HG02798 (cell line): Measurements from ENCODE around the gene BMP6.

ENCODE experiments used
- ATAC-seq: cut with Tn5 transposase; IDR thresholded peaks from one replicate; pipeline ENCODE4 v1.9.1; 2021; ENCODE audit warnings: mild to moderate bottlenecking; ENCODE audit not compliant: unreplicated experiment, poor library complexity

The BMP6 gene

GRCh38 chr6:7707787-7708186 is 18.1 kb upstream of the BMP6 start:
- ATAC-seq, result no peak

DNA sequence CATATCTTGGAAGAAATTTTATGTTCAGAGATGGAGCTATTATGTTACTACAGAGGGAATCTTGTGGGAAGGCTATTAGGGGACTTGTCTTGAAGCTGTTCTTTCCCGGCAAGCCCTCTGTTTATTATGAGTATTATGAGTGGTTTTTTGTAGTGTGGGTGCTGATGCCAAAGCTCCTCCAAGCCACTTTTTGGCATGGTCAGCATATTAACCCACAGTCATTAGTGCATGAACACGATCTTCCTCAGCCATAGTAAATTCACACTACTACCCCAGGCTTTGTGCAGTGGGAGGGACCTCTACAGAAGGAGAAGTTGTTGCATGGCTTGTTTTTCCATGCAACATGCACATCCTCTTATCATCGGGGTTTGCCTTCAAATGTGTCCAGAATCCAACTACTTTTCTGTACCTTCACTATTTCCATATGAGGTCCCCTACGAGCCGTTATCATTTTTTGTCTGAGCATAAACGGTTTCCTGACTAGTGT is 6.5 kb upstream of the BMP6 start:
- no peak for ATAC-seq

DNA sequence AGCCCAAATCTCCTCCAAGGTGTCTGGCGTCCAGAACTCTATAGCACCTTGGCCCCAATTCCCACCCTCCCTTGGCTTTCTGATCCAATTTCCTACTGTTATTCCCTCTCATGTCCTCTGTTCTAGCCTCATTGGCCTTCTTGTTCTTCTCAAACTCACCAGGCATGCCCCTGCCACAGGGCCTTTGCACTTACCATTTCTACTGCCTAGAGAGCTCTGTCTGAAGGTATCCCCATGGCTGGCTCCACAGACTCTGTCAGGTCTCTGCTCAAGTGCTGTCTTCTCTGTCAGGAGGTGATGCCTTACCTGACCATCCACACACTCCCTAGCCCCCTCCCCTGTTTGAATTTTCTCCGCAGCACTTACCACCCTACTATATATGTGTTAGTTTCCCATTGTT is 5.6 kb upstream of the BMP6 start:
- ATAC-seq, result no peak

- ATAC-seq, result no peak
These were observed 4.2 kb upstream of the BMP6 start for GRCh38 chr6:7721649-7722048.

- ATAC-seq, result peak; percentile 37
These were observed 2.9 kb upstream of the BMP6 start for GRCh38 chr6:7723041-7723447.

DNA sequence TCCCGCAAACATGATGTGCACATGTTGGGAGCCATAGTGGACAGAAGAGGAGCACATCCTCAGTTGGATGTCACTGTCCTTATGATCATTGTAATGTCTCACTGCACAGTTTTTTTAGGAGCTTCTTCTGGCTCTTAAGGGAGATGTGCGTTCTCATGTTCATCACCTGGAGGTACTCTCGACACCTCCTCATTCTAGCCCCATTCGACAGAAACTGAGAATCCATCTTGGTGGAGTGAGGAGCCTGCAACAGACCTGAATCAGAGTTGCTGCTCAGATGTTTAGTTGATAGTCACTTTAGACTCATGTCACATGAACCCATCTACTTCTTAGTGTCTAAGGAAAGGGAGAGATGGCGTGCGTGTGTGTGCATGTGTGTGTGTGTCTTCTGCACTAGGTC is 2.3 kb upstream of the BMP6 start:
- no peak for ATAC-seq

DNA sequence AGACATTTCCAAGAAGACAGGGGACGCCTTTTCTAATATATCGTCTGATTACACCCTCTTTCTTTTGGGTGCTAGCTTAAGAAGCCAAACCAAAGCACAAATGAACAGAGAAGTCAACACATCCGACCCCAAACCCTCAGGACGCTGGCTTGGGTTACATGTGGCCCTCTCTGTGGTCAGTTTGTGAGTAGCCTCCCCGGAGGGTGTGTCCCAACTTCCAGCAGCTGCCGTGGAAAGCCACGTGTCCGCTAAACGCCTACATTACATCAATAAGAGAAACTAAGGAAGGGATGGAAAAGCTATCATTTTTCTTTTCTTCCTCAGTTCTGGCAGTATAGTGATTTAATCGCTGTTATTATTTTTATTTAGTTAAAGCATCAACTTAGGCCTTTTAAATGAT is 487 bp upstream of the BMP6 start:
- no peak for ATAC-seq

GRCh38 chr6:7726416-7727085 is 652 bp downstream of the BMP6 start:
- peak; percentile 18 for ATAC-seq

- ATAC-seq, result peak; percentile 3
These were observed 1.4 kb downstream of the BMP6 start for GRCh38 chr6:7727086-7727945.

- no peak for ATAC-seq
These were observed 2.3 kb downstream of the BMP6 start for GRCh38 chr6:7727946-7728854.

- ATAC-seq, result no peak
These were observed 3.1 kb downstream of the BMP6 start for GRCh38 chr6:7728855-7729590.

- no peak for ATAC-seq
These were observed 4.3 kb downstream of the BMP6 start for GRCh38 chr6:7730001-7730783.

DNA sequence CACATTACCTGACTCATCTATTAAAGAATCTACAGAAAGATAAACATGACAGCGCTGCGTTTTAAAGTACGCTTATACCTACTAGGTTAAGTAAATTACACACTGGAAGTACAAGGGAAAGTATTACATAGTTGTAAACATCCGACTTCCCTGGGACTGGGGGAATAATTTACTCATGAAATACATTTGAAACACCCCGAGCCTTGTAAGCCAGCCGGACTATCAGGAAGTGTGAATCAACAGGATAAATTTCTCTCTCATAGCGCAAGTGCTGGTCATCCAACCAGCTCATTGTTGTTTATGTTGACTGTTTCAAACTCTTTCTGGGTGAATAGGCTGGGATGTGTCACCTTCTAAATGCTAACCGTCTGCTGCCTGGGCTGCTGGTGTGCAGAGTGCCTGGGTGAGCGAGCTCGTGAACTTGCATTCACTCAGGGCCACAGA is 4.9 kb downstream of the BMP6 start:
- no peak for ATAC-seq

DNA sequence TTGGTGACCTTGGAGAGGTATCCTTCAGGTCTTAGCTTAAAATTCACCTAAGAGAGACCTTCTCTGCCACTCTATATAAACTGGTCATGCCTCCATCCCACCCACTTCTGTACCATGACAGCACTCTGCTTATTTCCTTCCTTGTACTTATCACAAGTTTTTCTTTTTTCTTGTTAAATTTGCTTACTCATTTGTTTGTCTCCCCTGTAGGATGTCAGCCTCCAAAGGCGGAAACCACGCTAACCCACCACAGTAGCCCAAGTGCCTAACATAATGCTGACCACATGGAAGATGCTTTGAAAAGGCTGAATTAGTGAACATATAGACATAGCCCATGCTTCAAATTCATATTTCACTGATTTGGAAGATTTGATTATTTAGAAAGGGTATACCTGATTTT is 5.4 kb downstream of the BMP6 start:
- ATAC-seq, result no peak

DNA sequence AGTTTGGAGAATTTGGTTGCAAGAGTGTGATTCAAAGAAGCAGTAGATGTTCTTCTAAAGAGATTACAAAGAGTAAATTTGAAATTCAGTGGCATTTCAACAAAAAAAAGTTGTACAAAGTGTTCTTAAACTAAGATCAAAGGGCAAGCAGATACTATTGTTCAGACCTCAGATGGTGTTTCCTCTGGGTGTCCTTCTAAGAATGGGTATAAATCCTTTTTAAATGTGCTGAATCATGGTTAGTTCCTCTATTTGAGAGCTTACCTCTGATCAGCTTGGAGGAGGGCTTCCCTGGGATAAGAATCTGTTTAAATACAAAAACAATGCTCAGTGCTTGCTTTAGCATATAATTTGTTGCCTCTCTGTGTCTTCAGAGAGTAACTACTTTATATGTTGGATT is 6.3 kb downstream of the BMP6 start:
- no peak for ATAC-seq

- no peak for ATAC-seq
These were observed 8.9 kb downstream of the BMP6 start for GRCh38 chr6:7734707-7735383.

GRCh38 chr6:7737106-7737505 is 11.2 kb downstream of the BMP6 start:
- no peak for ATAC-seq

DNA sequence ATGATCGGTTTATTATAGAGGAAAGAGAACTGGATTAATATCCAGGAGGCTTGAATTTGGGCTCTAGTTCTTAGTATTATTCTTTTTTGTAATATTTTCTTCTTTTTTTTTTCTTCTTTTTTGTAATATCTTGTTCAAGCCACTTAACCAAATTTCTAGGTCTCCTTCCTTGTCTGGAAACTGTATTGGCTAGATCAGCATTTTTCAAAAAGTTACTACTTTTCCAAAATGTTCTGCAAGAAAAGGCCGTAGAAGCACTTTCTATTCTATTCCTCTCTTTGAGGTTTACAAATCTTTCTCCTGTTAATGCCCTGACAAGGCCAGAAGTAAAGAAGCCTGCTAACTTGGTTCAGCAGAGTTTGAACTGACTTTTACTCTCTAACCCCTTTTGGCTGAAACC is 12.0 kb downstream of the BMP6 start:
- no peak for ATAC-seq
